ENCODE measurements around the gene CA12. TPM values are rescaled to one million over a fixed set of nuclear protein-coding genes. Genes with fewer than 3 reads are reported as not detected.

The CA12 gene
- total and polyA plus RNA-seq, 4 donors = 0.07 to 5.1 (median 1.5) TPM

DNA sequence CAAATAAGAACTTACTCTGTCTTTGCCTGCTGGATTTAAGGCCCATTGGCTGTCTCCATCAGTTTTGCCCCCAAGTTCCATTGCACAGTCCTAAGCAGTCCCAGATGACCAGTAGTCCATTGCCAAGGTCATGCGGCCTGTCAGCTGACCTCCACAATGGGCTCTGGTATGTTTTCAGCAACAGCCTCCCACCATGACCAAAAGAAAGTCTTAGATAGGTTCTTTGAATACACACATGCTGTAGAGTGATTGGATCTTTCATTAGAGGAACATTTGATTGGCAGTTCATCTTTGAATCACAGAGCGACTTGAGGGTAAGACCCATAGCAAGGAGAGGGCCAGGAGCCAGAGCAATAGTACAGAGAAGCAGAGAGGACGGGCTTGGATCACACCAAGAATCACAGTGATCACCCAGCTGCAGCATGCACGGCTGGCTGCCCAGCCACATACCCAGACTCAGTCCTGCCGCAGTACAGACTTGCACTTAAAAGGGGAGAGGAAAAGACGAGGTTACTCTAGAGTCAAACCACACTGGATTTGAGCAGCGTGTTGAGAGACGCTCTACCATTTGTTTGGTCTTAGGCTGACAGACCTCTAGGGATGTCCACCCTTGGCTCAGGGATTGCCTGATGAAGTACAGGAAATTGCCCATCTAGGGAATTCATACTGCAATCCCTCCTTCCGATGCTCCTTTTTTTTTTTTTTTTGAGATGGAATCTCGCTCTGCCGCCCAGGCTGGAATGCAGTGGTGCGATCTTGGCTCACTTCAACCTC lies 53.8 kb downstream of the CA12 start:
- H3K36me3 ChIP-seq (ENCODE audit: control insufficient read depth in 4 of 4, insufficient read depth in 3 of 4, low read depth in 1 of 4, low read length in 3 of 4) = no peaks in the 10 kb centered on the region
- no peaks in the 10 kb centered on the region for H3K27me3 ChIP-seq (ENCODE audit: control insufficient read depth in 4 of 4, insufficient read depth in 4 of 4, low read length in 3 of 4)
- no peaks in the 10 kb centered on the region for H3K9me3 ChIP-seq (ENCODE audit: control insufficient read depth in 4 of 4, low read length in 3 of 4)
- no peak overlapping the region for H3K27ac ChIP-seq (ENCODE audit: low read depth in 1 of 2, low read length in 2 of 2)
- TF ChIP-seq FOXA2 (IDR thresholded peaks at IDR 0.05) = no peak
- TF ChIP-seq TAF1 (conservative IDR thresholded peaks at IDR 0.05) = no peak
- no peak for TF ChIP-seq RAD21 (IDR thresholded peaks at IDR 0.05)
- no peak for TF ChIP-seq JUND (IDR thresholded peaks at IDR 0.05)
- TF ChIP-seq EGR1 (IDR thresholded peaks at IDR 0.05; ENCODE audit: low read depth in 2 of 2) = no peak
- TF ChIP-seq REST (IDR thresholded peaks at IDR 0.05) = no peak
- TF ChIP-seq MAX (IDR thresholded peaks at IDR 0.05) = no peak
- no peak for TF ChIP-seq NR2F2 (IDR thresholded peaks at IDR 0.05)
- TF ChIP-seq, protein P1, sequence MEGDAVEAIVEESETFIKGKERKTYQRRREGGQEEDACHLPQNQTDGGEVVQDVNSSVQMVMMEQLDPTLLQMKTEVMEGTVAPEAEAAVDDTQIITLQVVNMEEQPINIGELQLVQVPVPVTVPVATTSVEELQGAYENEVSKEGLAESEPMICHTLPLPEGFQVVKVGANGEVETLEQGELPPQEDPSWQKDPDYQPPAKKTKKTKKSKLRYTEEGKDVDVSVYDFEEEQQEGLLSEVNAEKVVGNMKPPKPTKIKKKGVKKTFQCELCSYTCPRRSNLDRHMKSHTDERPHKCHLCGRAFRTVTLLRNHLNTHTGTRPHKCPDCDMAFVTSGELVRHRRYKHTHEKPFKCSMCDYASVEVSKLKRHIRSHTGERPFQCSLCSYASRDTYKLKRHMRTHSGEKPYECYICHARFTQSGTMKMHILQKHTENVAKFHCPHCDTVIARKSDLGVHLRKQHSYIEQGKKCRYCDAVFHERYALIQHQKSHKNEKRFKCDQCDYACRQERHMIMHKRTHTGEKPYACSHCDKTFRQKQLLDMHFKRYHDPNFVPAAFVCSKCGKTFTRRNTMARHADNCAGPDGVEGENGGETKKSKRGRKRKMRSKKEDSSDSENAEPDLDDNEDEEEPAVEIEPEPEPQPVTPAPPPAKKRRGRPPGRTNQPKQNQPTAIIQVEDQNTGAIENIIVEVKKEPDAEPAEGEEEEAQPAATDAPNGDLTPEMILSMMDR (IDR thresholded peaks at IDR 0.05; ENCODE audit: low read depth, low read length, missing input control) = no peak
- TF ChIP-seq, protein P2, sequence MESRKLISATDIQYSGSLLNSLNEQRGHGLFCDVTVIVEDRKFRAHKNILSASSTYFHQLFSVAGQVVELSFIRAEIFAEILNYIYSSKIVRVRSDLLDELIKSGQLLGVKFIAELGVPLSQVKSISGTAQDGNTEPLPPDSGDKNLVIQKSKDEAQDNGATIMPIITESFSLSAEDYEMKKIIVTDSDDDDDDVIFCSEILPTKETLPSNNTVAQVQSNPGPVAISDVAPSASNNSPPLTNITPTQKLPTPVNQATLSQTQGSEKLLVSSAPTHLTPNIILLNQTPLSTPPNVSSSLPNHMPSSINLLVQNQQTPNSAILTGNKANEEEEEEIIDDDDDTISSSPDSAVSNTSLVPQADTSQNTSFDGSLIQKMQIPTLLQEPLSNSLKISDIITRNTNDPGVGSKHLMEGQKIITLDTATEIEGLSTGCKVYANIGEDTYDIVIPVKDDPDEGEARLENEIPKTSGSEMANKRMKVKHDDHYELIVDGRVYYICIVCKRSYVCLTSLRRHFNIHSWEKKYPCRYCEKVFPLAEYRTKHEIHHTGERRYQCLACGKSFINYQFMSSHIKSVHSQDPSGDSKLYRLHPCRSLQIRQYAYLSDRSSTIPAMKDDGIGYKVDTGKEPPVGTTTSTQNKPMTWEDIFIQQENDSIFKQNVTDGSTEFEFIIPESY (IDR thresholded peaks at IDR 0.05) = no peak
- no peak for TF ChIP-seq YY1 (IDR thresholded peaks at IDR 0.05)
- TF ChIP-seq ATF3 (IDR thresholded peaks at IDR 0.05) = no peak
- no peak for TF ChIP-seq FOXA1 (IDR thresholded peaks at IDR 0.05)
- TF ChIP-seq HNF4G (IDR thresholded peaks at IDR 0.05) = no peak
- TF ChIP-seq RXRA (IDR thresholded peaks at IDR 0.05) = no peak
- no peak for TF ChIP-seq HNF4A (conservative IDR thresholded peaks at IDR 0.05)
- TF ChIP-seq GABPA (IDR thresholded peaks at IDR 0.05 in 1 of 2, conservative IDR thresholded peaks at IDR 0.05 in 1 of 2) = no peak
- TF ChIP-seq SP1 (IDR thresholded peaks at IDR 0.05) = no peak
- DNase-seq (ENCODE audit: low spot score) = no peak
- 93% methylated on average over 12 of the region's 12 CpGs for WGBS
- H3K4me1 ChIP-seq (ENCODE audit: control insufficient read depth in 4 of 4, insufficient read depth in 4 of 4, low read length in 3 of 4) = no peaks in the 10 kb centered on the region
- no peak overlapping the region for H3K4me3 ChIP-seq (ENCODE audit: low read depth in 1 of 3, low read length in 3 of 3)
- H3K9ac ChIP-seq (ENCODE audit: low read depth in 1 of 2, low read length in 2 of 2) = no peak overlapping the region
